H9 (cell line): ENCODE data around the gene BTBD19. TPM values are rescaled to one million over a fixed set of nuclear protein-coding genes. Genes with fewer than 3 reads are reported as not detected.

Source experiments
- DNase-seq: peaks from one replicate; pipeline ENCODE4 v3.0.0-alpha.2; 2017
- H2AFZ ChIP-seq: one replicate; pipeline ENCODE4 v1.6.1; 2013; ENCODE audit warnings: mild to moderate bottlenecking, low read length, control low read depth, moderate library complexity
- H2AK5ac ChIP-seq: 2 replicates; pipeline ENCODE4 v1.6.1; 2013; ENCODE audit warnings: low read length, control low read depth, mixed read lengths; ENCODE audit not compliant: insufficient read length
- H2BK120ac ChIP-seq: one replicate; pipeline ENCODE4 v1.6.1; 2013; ENCODE audit warnings: low read depth, mild to moderate bottlenecking, low read length, control low read depth, inconsistent platforms; ENCODE audit not compliant: poor library complexity, severe bottlenecking
- H2BK12ac ChIP-seq: 2 replicates; pipeline ENCODE4 v1.6.1; 2013; ENCODE audit warnings: low read length, control low read depth, mixed read lengths, low read depth; ENCODE audit not compliant: insufficient read length
- H2BK15ac ChIP-seq: 2 replicates; pipeline ENCODE4 v1.6.1; 2013; ENCODE audit warnings: low read depth, low read length, control low read depth
- H2BK20ac ChIP-seq: one replicate; pipeline ENCODE4 v1.6.1; 2013; ENCODE audit warnings: low read depth, mild to moderate bottlenecking, low read length, control low read depth, inconsistent platforms; ENCODE audit not compliant: poor library complexity, severe bottlenecking
- H2BK5ac ChIP-seq: 2 replicates; pipeline ENCODE4 v1.6.1; 2013; ENCODE audit warnings: low read length, control low read depth, mixed read lengths; ENCODE audit not compliant: insufficient read length
- H3K14ac ChIP-seq: 2 replicates; pipeline ENCODE4 v1.6.1; 2013; ENCODE audit warnings: low read length, control low read depth; ENCODE audit not compliant: insufficient read depth
- H3K18ac ChIP-seq: 2 replicates; pipeline ENCODE4 v1.6.1; 2013; ENCODE audit warnings: low read depth, mild to moderate bottlenecking, mixed read lengths, low read length, control low read depth; ENCODE audit not compliant: insufficient read length
- H3K23ac ChIP-seq: 2 replicates; pipeline ENCODE4 v1.6.1; 2013; ENCODE audit warnings: low read length, control low read depth, mixed read lengths, low read depth; ENCODE audit not compliant: insufficient read length
- H3K23me2 ChIP-seq: 2 replicates; pipeline ENCODE4 v1.6.1; 2013; ENCODE audit warnings: low read depth, mild to moderate bottlenecking, mixed read lengths, low read length, control low read depth; ENCODE audit not compliant: insufficient read length, poor library complexity, severe bottlenecking
- H3K27ac ChIP-seq: 2 replicates; pipeline ENCODE4 v1.5.1; 2013; ENCODE audit warnings: low read length, control low read depth, mixed read lengths, low read depth; ENCODE audit not compliant: insufficient read length
- H3K27me3 ChIP-seq: 2 replicates; pipeline ENCODE4 v1.6.1; 2013; ENCODE audit warnings: low read length, control low read depth, inconsistent platforms; ENCODE audit not compliant: insufficient read depth
- H3K4ac ChIP-seq: 2 replicates; pipeline ENCODE4 v1.6.1; 2013; ENCODE audit warnings: low read depth, mild to moderate bottlenecking, control low read depth, inconsistent platforms, low read length, moderate library complexity
- H3K4me1 ChIP-seq: 2 replicates; pipeline ENCODE4 v1.6.1; 2013; ENCODE audit warnings: low read length, control low read depth, inconsistent platforms; ENCODE audit not compliant: insufficient read depth
- H3K4me2 ChIP-seq: 2 replicates; pipeline ENCODE4 v1.6.1; 2013; ENCODE audit warnings: low read length, control low read depth, mixed read lengths; ENCODE audit not compliant: insufficient read length, insufficient read depth
- H3K56ac ChIP-seq: 2 replicates; pipeline ENCODE4 v1.6.1; 2013; ENCODE audit warnings: low read depth, mild to moderate bottlenecking, mixed read lengths, low read length, control low read depth; ENCODE audit not compliant: insufficient read length
- H3K79me1 ChIP-seq: 2 replicates; pipeline ENCODE4 v1.6.1; 2013; ENCODE audit warnings: low read depth, mild to moderate bottlenecking, moderate library complexity, low read length, control low read depth, inconsistent platforms; ENCODE audit not compliant: insufficient read depth, poor library complexity, severe bottlenecking
- H3K79me2 ChIP-seq: 2 replicates; pipeline ENCODE4 v1.6.1; 2013; ENCODE audit warnings: low read length, control low read depth, inconsistent platforms; ENCODE audit not compliant: insufficient read depth
- H3K9ac ChIP-seq: 2 replicates; pipeline ENCODE4 v1.6.1; 2013; ENCODE audit warnings: low read length, control low read depth, mixed read lengths; ENCODE audit not compliant: insufficient read length; ENCODE audit errors: extremely low read depth
- H3K9me3 ChIP-seq: one replicate; pipeline ENCODE4 v1.6.1; 2013; ENCODE audit warnings: low read depth, low read length, inconsistent platforms; ENCODE audit not compliant: control insufficient read depth
- H3T11ph ChIP-seq: one replicate; pipeline ENCODE4 v1.6.1; 2013; ENCODE audit warnings: mild to moderate bottlenecking, low read length, control low read depth, inconsistent platforms
- H4K20me1 ChIP-seq: one replicate; pipeline ENCODE4 v1.6.1; 2013; ENCODE audit not compliant: control insufficient read depth, insufficient read length, insufficient read depth
- H4K5ac ChIP-seq: 2 replicates; pipeline ENCODE4 v1.6.1; 2013; ENCODE audit warnings: low read depth, mild to moderate bottlenecking, mixed read lengths, low read length, control low read depth; ENCODE audit not compliant: insufficient read length
- H4K8ac ChIP-seq: replicated peaks from 2 replicates; pipeline ENCODE4 v1.6.1; 2013; ENCODE audit warnings: low read length, control low read depth, mixed read lengths, low read depth; ENCODE audit not compliant: insufficient read length
- H4K91ac ChIP-seq: 2 replicates; pipeline ENCODE4 v1.6.1; 2013; ENCODE audit warnings: low read depth, mild to moderate bottlenecking, moderate library complexity, mixed read lengths, low read length, control low read depth; ENCODE audit not compliant: insufficient read length
- H3K27ac Mint-ChIP-seq, 3 experiments: 2 replicates in 2 of 3; 3 replicates in 1 of 3; pipeline ENCODE4 v1.8.0; 2020 to 2021; ENCODE audit warnings: mixed read lengths in 3 of 3, mild to moderate bottlenecking in 1 of 3, moderate library complexity in 1 of 3
- H3K27me3 Mint-ChIP-seq: 2 replicates; pipeline ENCODE4 v1.8.0; 2021; ENCODE audit warnings: low read depth, mild to moderate bottlenecking, moderate library complexity, mixed read lengths
- H3K36me3 Mint-ChIP-seq, 3 experiments: 2 replicates in 2 of 3; 3 replicates in 1 of 3; pipeline ENCODE4 v1.8.0; 2020 to 2021; ENCODE audit warnings: low read depth in 3 of 3, mixed read lengths in 3 of 3; ENCODE audit not compliant: insufficient read depth in 1 of 3
- H3K4me1 Mint-ChIP-seq, 2 experiments: 2 replicates each; pipeline ENCODE4 v1.8.0; 2020; ENCODE audit warnings: mixed read lengths in 2 of 2
- H3K4me3 Mint-ChIP-seq, 2 experiments: 2 replicates in 1 of 2; 3 replicates in 1 of 2; pipeline ENCODE4 v1.8.0; 2020 to 2021; ENCODE audit warnings: mild to moderate bottlenecking in 2 of 2, mixed read lengths in 2 of 2, moderate library complexity in 1 of 2
- H3K9me3 Mint-ChIP-seq, 2 experiments: 2 replicates in 1 of 2; 3 replicates in 1 of 2; pipeline ENCODE4 v1.8.0; 2020; ENCODE audit warnings: mild to moderate bottlenecking in 2 of 2, mixed read lengths in 2 of 2, moderate library complexity in 1 of 2
- WGBS: extraction: QIAGEN DNeasy Blood & Tissue Kit; methylation state at CpG from one replicate; pipeline ENCODE4 v1.1.7; 2013; ENCODE audit warnings: missing lambda C conversion rate, low lambda C conversion rate, mixed read lengths; ENCODE audit not compliant: insufficient read length; ENCODE audit errors: extremely low coverage; 5-methylcytosine and 5-hydroxymethylcytosine counted together
- total RNA-seq: library from RNA; stranded (reverse); gene quantifications from 2 replicates; pipeline ENCODE4 v1.2.1, GENCODE V29; 2021
- TF ChIP-seq, protein P1 (sequence below): fragments of 200-600 bp; sonication (generic); conservative IDR thresholded peaks from 3 replicates; pipeline ENCODE4 v1.8.0; 2021; ENCODE audit warnings: antibody characterized with exemption, mild to moderate bottlenecking

Gene BTBD19
- total RNA-seq, 1 experiment from 2014 or later: 1.9 TPM

- peak overlapping the region; percentile 100 for H3K27ac Mint-ChIP-seq
- H2AFZ ChIP-seq: no peak overlapping the region
Observed at GRCh38 chr1:44820328-44821239, 12.3 kb downstream of the BTBD19 start.

More at GRCh38 chr1:44820328-44821239, 12.3 kb downstream of the BTBD19 start:
- Mint-ChIP-seq H3K4me3 (peak overlapping the region; percentile 75 to 78), H3K9me3 (no peaks in the 10 kb centered on the region; a peak in 1 of 5 replicates), H3K4me1 (peaks cover 17 to 20% of the 10 kb centered on the region in 2 experiments), H3K27me3 (no peaks in the 10 kb centered on the region), H3K36me3 (no peaks in the 10 kb centered on the region)
- Histone ChIP-seq H4K5ac (no peak overlapping the region), H3K23me2 (peaks cover 8% of the 10 kb centered on the region), H3K27me3 (no peaks in the 10 kb centered on the region), H2BK15ac (no peak overlapping the region), H3K4me1 (no peaks in the 10 kb centered on the region), H3K23ac (no peak overlapping the region), H3K4ac (no peak overlapping the region), H3K9ac (peak overlapping the region; percentile 44), H3T11ph (no peak overlapping the region), H3K27ac (peak overlapping the region; percentile 81), H3K79me2 (no peaks in the 10 kb centered on the region), H3K14ac (peak overlapping the region; percentile 55), H4K20me1 (no peaks in the 10 kb centered on the region), H2BK12ac (no peak overlapping the region), H2BK5ac (no peak overlapping the region), H3K18ac (peak overlapping the region; percentile 53), H4K91ac (no peak overlapping the region), H2BK120ac (no peak overlapping the region), H3K9me3 (no peaks in the 10 kb centered on the region), H3K56ac (peak overlapping the region; percentile 90), H2BK20ac (no peak overlapping the region), H2AK5ac (no peak overlapping the region), H3K4me2 (peak overlapping the region; percentile 39), H3K79me1 (no peaks in the 10 kb centered on the region), H4K8ac (peak overlapping the region; percentile 92)
- TF ChIP-seq, protein P1, sequence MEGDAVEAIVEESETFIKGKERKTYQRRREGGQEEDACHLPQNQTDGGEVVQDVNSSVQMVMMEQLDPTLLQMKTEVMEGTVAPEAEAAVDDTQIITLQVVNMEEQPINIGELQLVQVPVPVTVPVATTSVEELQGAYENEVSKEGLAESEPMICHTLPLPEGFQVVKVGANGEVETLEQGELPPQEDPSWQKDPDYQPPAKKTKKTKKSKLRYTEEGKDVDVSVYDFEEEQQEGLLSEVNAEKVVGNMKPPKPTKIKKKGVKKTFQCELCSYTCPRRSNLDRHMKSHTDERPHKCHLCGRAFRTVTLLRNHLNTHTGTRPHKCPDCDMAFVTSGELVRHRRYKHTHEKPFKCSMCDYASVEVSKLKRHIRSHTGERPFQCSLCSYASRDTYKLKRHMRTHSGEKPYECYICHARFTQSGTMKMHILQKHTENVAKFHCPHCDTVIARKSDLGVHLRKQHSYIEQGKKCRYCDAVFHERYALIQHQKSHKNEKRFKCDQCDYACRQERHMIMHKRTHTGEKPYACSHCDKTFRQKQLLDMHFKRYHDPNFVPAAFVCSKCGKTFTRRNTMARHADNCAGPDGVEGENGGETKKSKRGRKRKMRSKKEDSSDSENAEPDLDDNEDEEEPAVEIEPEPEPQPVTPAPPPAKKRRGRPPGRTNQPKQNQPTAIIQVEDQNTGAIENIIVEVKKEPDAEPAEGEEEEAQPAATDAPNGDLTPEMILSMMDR: no peak
- WGBS: no CpG with 5 or more reads among the region's 25 CpGs
- no peak for DNase-seq
